Small intestine (tissue), 7 donors: ENCODE results near the gene FANCM. TPM values are rescaled to one million over a fixed set of nuclear protein-coding genes. Genes with fewer than 3 reads are reported as not detected.
A peak's percentile ranks its signal among the peaks of the same experiment; 100 is the strongest.

Source experiments
- DNase-seq, 2 donors: peaks; one replicate each; pipeline versions ENCODE4 v3.0.0 to v3.0.0-alpha.2; 2013
- FAIRE-seq: peaks from 2 replicates; lab custom pipeline; 2012; peaks lifted over from hg19 to GRCh38; lab: Jason Lieb, UNC
- H3K27ac ChIP-seq, 3 donors: one replicate each; pipeline ENCODE4 v1.5.1; 2013; ENCODE audit warnings: low read length in 2 of 3, mild to moderate bottlenecking in 2 of 3, control low read depth in 1 of 3, inconsistent platforms in 1 of 3, low read depth in 1 of 3, moderate library complexity in 1 of 3
- H3K27me3 ChIP-seq, 3 donors: one replicate each; pipeline ENCODE4 v1.6.1; 2013; ENCODE audit warnings: low read length in 3 of 3, inconsistent platforms in 1 of 3; ENCODE audit not compliant: control insufficient read depth in 3 of 3, insufficient read depth in 3 of 3
- H3K36me3 ChIP-seq, 3 donors: one replicate each; pipeline ENCODE4 v1.6.1; 2013; ENCODE audit warnings: low read length in 3 of 3, inconsistent platforms in 1 of 3, low read depth in 1 of 3, mild to moderate bottlenecking in 1 of 3, moderate library complexity in 1 of 3; ENCODE audit not compliant: control insufficient read depth in 3 of 3, insufficient read depth in 2 of 3
- H3K4me1 ChIP-seq, 3 donors: one replicate each; pipeline ENCODE4 v1.6.1; 2013; ENCODE audit warnings: low read length in 2 of 3, inconsistent platforms in 1 of 3, low read depth in 1 of 3, mild to moderate bottlenecking in 1 of 3, moderate library complexity in 1 of 3; ENCODE audit not compliant: control insufficient read depth in 3 of 3, insufficient read depth in 2 of 3
- H3K4me3 ChIP-seq, 3 donors: one replicate each; pipeline ENCODE4 v1.5.1; 2013; ENCODE audit warnings: low read length in 3 of 3, control low read depth in 1 of 3, inconsistent platforms in 1 of 3, low read depth in 1 of 3, mild to moderate bottlenecking in 1 of 3, moderate library complexity in 1 of 3
- H3K9me3 ChIP-seq, 2 donors: one replicate each; pipeline ENCODE4 v1.6.1; 2013; ENCODE audit warnings: low read depth in 1 of 2, low read length in 1 of 2; ENCODE audit not compliant: control insufficient read depth in 2 of 2, insufficient read depth in 1 of 2
- WGBS, 3 donors: extraction: QIAGEN DNeasy Blood & Tissue Kit; methylation state at CpG; one replicate each; pipeline ENCODE4 v1.1.7; 2013; 5-methylcytosine and 5-hydroxymethylcytosine counted together
- polyA plus RNA-seq, 4 donors: library from polyadenylated mRNA; stranded (reverse) in 3 of 4; unstranded in 1 of 4; fragments of 200-250 nt in 3 of 4; fragments of 120-200 nt in 1 of 4; gene quantifications; one replicate each; pipeline versions ENCODE4 v1.2.1 to v1.2.3, GENCODE V29; 2013
- donor health status: healthy with polysubstance abuse.
- donor health status: control.
- donor health status: control.
- donor health status: Bipolar disorder and iron deficiency.
- donor health status: healthy.

Gene FANCM
- polyA plus RNA-seq, 4 donors: 0.81 to 4.4 (median 2.1) TPM

DNA sequence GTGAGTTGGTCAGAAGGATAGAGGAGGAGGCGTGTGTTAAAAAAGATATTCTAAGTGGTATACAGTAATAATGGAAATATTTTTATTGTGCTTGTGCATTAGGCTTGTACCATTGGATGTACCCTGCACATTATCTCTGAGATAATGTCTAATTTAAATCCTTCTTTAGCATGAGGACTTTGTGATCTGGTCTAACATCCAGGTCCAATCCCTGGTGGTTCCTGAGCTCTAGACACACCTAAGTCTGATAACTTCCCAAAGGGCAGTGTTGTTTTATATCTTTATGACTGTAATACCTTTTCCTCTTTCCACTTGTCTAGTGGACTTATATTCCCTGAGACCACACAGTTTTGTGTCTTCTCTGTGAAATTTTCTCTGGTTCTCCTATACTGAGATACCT, 31.2 kb upstream of the FANCM start:
- no peak for FAIRE-seq

GRCh38 chr14:45112896-45113781, 22.6 kb upstream of the FANCM start:
- WGBS, 3 donors: 82 to 89% (median 84%) methylated on average over 6 of the region's 6 CpGs
- peak; percentile 14 to 36 for DNase-seq
- Histone ChIP-seq H3K4me1 (peaks cover 0 to 5% (median 0%) of the 10 kb centered on the region in 3 donors), H3K4me3 (no peak overlapping the region), H3K36me3 (peaks cover 2 to 19% (median 12%) of the 10 kb centered on the region in 3 donors), H3K27me3 (no peaks in the 10 kb centered on the region), H3K9me3 (no peaks in the 10 kb centered on the region), H3K27ac (no peak overlapping the region)
- no peak for FAIRE-seq

More for the DNA sequence above, 31.2 kb upstream of the FANCM start:
- no peaks in the 10 kb centered on the region for H3K27me3 ChIP-seq
- H3K27ac ChIP-seq: peak overlapping the region in 1 of 3 donors; percentile 67
- peaks cover 2 to 29% (median 5%) of the 10 kb centered on the region in 3 donors for H3K36me3 ChIP-seq
- peaks cover 0 to 9% (median 0%) of the 10 kb centered on the region in 3 donors for H3K4me1 ChIP-seq
- WGBS, 3 donors: 15 to 50% (median 34%) methylated on average over 1 of the region's 1 CpG
- no peak overlapping the region for H3K4me3 ChIP-seq
- H3K9me3 ChIP-seq: no peaks in the 10 kb centered on the region
- peak; percentile 79 to 94 for DNase-seq

DNA sequence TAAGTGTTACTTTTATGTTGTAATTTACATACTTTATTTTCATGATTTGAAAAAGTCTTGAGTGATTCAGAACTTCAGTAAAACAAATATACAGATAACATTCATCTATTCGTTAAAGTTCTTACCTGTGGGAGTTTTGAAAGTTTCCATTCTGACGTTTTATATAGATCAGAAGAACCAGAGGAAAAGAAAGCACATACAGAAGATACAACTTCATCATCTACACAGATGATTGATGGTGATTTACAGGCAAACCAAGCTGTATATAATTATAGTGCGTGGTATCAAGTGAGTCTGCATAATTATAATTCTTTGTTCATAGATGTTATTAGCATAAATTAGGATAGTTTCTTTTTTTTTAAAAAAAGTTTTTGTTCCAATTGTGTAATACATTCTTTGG, 21.4 kb upstream of the FANCM start:
- H3K27me3 ChIP-seq: no peaks in the 10 kb centered on the region
- H3K36me3 ChIP-seq: peaks cover 2 to 24% (median 15%) of the 10 kb centered on the region in 3 donors
- no peak overlapping the region for H3K27ac ChIP-seq
- no peak for DNase-seq
- 65 to 72% (median 70%) methylated on average over 3 of the region's 3 CpGs for WGBS, 3 donors
- H3K4me3 ChIP-seq: no peak overlapping the region
- peak; percentile 49 for FAIRE-seq
- H3K4me1 ChIP-seq: peaks cover 0 to 5% (median 0%) of the 10 kb centered on the region in 3 donors
- H3K9me3 ChIP-seq: no peaks in the 10 kb centered on the region

- no peaks in the 10 kb centered on the region for H3K4me1 ChIP-seq
- no peak overlapping the region for H3K4me3 ChIP-seq
- peaks cover 6 to 30% (median 8%) of the 10 kb centered on the region in 3 donors for H3K36me3 ChIP-seq
- H3K9me3 ChIP-seq: no peaks in the 10 kb centered on the region
- H3K27me3 ChIP-seq: no peaks in the 10 kb centered on the region
- 90 to 93% (median 91%) methylated on average over 6 of the region's 6 CpGs for WGBS, 3 donors
- DNase-seq (no peak), FAIRE-seq (no peak)
- no peak overlapping the region for H3K27ac ChIP-seq
Measured at GRCh38 chr14:45118594-45118993, 17.1 kb upstream of the FANCM start.

DNA sequence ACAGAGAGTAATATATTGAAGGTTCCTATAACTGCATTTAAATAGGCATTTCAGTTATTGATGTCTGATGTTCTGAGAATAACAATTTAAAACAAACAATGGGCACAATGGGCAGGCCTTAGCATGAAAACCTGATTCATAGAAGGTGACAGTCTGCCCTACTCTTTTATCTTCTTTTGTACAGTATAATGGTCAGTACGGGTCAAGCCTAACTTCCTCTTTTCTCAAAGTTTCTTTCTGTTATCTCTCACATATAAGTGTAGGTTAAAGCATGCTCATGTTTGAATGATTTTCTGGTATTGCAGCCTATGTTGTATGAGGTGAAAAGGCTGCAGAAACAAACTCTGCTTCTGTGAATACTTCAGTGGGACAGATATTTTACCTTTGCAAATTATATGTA, 15.6 kb upstream of the FANCM start:
- Histone ChIP-seq H3K36me3 (peaks cover 6 to 37% (median 11%) of the 10 kb centered on the region in 3 donors), H3K4me3 (no peak overlapping the region)

DNA sequence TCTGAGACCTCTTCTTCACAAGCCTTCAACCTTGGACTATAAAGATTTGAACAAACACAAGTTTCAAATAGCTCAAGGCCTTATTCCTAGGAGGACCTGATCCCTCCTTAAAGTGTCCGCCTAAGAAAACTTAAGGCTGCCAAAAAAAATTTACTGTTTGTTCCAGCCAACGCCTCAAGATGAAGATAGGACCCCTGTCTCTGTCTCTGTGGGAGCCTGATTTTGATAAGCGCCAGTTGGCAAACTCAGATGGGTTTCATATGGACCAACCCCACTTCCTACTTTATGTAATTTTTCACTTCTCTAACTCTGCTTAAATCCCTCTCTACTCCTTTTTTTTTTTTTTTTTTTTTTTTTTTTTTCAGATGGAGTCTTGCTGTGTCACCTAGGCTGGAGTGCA, 12.5 kb upstream of the FANCM start:
- peaks cover 9 to 41% (median 11%) of the 10 kb centered on the region in 3 donors for H3K36me3 ChIP-seq
- no peak for FAIRE-seq
- WGBS, 3 donors: 96 to 98% (median 97%) methylated on average over 3 of the region's 3 CpGs

More for the DNA sequence above, 15.6 kb upstream of the FANCM start:
- Histone ChIP-seq H3K27ac (no peak overlapping the region), H3K9me3 (no peaks in the 10 kb centered on the region), H3K27me3 (no peaks in the 10 kb centered on the region), H3K4me1 (no peaks in the 10 kb centered on the region)
- no peak for DNase-seq
- WGBS, 3 donors: 79 to 86% (median 84%) methylated on average over 1 of the region's 1 CpG
- FAIRE-seq: no peak

DNA sequence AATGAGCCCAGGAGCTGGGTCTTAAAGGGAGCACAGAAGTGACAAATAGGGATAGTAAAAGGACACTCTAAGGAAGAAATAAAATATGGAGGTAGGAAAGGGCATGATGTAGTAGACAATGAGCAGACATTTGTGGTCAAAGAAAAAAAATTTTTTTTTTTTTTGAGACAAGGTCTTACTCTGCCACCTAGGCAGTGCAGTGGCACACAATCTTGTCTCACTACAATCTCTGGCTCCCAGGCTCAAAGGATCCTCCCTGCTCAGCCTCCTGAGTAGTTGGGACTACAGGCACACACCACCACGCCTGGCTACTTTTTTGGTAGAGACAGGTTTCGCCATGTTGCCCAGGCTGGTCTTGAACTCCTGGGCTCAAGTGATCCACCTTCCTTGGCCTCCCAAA, 10.0 kb upstream of the FANCM start:
- FAIRE-seq: no peak

More for the DNA sequence above, 12.5 kb upstream of the FANCM start:
- Histone ChIP-seq H3K4me3 (no peak overlapping the region), H3K27ac (no peak overlapping the region), H3K9me3 (no peaks in the 10 kb centered on the region), H3K27me3 (no peaks in the 10 kb centered on the region), H3K4me1 (no peaks in the 10 kb centered on the region)
- DNase-seq: no peak

DNA sequence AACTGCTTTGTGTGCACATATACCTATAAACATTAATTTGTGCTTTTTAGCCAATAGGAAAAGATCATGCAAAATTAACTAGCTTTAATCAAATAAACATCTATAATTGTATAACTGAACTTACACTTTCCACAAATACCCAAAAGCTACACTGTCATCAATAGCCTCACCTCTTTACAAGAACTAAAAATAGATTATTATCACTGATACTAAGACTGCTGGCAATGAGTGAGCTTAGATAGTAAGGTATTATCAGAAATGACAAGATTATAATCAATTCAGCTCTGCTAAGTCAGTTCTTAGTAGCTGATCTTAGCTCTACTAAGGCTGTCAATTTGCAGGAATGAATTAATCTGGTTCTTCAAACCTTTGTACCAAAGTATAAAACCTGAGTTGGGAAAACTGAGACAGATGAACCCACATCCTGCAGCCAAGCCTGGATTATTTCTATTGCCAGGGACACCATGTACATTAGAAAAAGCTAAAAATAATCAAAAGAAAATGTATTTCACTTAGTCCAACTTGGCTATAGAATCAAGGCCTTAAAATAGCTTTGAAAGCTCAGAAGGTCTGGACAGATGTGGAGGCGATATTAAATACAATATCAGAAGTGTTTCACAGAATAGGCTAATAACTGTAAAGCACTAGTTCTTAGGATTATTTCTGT, 6.6 kb upstream of the FANCM start:
- DNase-seq (no peak), FAIRE-seq (no peak)
- H3K4me1 ChIP-seq: no peaks in the 10 kb centered on the region
- H3K36me3 ChIP-seq: peaks cover 4 to 19% (median 5%) of the 10 kb centered on the region in 3 donors
- H3K4me3 ChIP-seq: no peak overlapping the region
- H3K27me3 ChIP-seq: no peaks in the 10 kb centered on the region
- no peak overlapping the region for H3K27ac ChIP-seq
- WGBS, 3 donors: 42 to 86% (median 55%) methylated on average over 1 of the region's 1 CpG
- H3K9me3 ChIP-seq: no peaks in the 10 kb centered on the region

More for the DNA sequence above, 10.0 kb upstream of the FANCM start:
- no peak overlapping the region for H3K4me3 ChIP-seq
- H3K27me3 ChIP-seq: no peaks in the 10 kb centered on the region
- 91 to 98% (median 97%) methylated on average over 2 of the region's 2 CpGs for WGBS, 3 donors
- H3K36me3 ChIP-seq: peaks cover 6 to 28% (median 11%) of the 10 kb centered on the region in 3 donors
- no peaks in the 10 kb centered on the region for H3K9me3 ChIP-seq
- H3K27ac ChIP-seq: no peak overlapping the region
- H3K4me1 ChIP-seq: no peaks in the 10 kb centered on the region
- DNase-seq: no peak
